DOHH2 (cell line): Measurements from ENCODE around the gene CASKIN1.

Source experiments
- H3F3A ChIP-seq: fragments of 200-600 bp; sonication (generic), shearing (Covaris generic); 2 replicates; pipeline ENCODE4 v1.6.0; 2016; ENCODE audit warnings: antibody characterized with exemption, mild to moderate bottlenecking; ENCODE audit not compliant: control insufficient read depth, insufficient read depth
- H3K27ac ChIP-seq: fragments of 200-600 bp; sonication (generic); 2 replicates; pipeline ENCODE4 v1.5.1; 2014; ENCODE audit warnings: low read depth, mild to moderate bottlenecking, low read length, moderate library complexity
- H3K27me3 ChIP-seq: fragments of 200-600 bp; sonication (generic); 2 replicates; pipeline ENCODE4 v1.6.1; 2014; ENCODE audit warnings: mild to moderate bottlenecking, low read length, mixed read lengths; ENCODE audit not compliant: control insufficient read depth
- H3K36me3 ChIP-seq: fragments of 200-600 bp; sonication (generic); 2 replicates; pipeline ENCODE4 v1.6.1; 2014; ENCODE audit warnings: mild to moderate bottlenecking, low read length, moderate library complexity, mixed read lengths; ENCODE audit not compliant: control insufficient read depth
- H3K4me1 ChIP-seq: fragments of 200-600 bp; sonication (generic); 2 replicates; pipeline ENCODE4 v1.6.1; 2014; ENCODE audit warnings: mild to moderate bottlenecking, low read length, mixed read lengths; ENCODE audit not compliant: control insufficient read depth
- H3K4me2 ChIP-seq: fragments of 200-600 bp; sonication (generic); 2 replicates; pipeline ENCODE4 v1.6.0; 2014; ENCODE audit warnings: mild to moderate bottlenecking, low read length, moderate library complexity
- H3K4me3 ChIP-seq: fragments of 200-600 bp; sonication (generic); 2 replicates; pipeline ENCODE4 v1.5.1; 2014; ENCODE audit warnings: mild to moderate bottlenecking, low read length, mixed read lengths
- H3K79me2 ChIP-seq: fragments of 200-600 bp; sonication (generic); 2 replicates; pipeline ENCODE4 v1.6.1; 2014; ENCODE audit warnings: mild to moderate bottlenecking, low read length, mixed read lengths; ENCODE audit not compliant: control insufficient read depth
- H3K9me2 ChIP-seq: fragments of 200-600 bp; sonication (generic); replicated peaks from 2 replicates; pipeline ENCODE4 v1.6.1; 2014; ENCODE audit warnings: mild to moderate bottlenecking, low read length, mixed read lengths; ENCODE audit not compliant: control insufficient read depth
- H3K9me3 ChIP-seq: fragments of 200-600 bp; sonication (generic); 2 replicates; pipeline ENCODE4 v1.6.1; 2014; ENCODE audit warnings: antibody characterized with exemption, low read length, mixed read lengths; ENCODE audit not compliant: control insufficient read depth, insufficient read depth
- H4K20me1 ChIP-seq: fragments of 200-600 bp; sonication (generic); 2 replicates; pipeline ENCODE4 v1.6.0; 2014; ENCODE audit warnings: low read depth, mild to moderate bottlenecking, antibody characterized with exemption, low read length, moderate library complexity; ENCODE audit not compliant: control insufficient read depth, insufficient read depth
- CTCF ChIP-seq: fragments of 200-600 bp; sonication (generic); IDR thresholded peaks from one replicate; pipeline ENCODE4 v1.5.1; 2014; ENCODE audit warnings: antibody characterized with exemption, mild to moderate bottlenecking, low read depth, low read length; ENCODE audit not compliant: poor library complexity, severe bottlenecking
- EZH2phosphoT487 ChIP-seq: fragments of 200-600 bp; sonication (generic); IDR thresholded peaks from 2 replicates; pipeline ENCODE4 v1.6.1; 2017; ENCODE audit warnings: borderline replicate concordance, mild to moderate bottlenecking, antibody characterized with exemption, low read length, moderate library complexity, mixed read lengths

CASKIN1 gene

GRCh38 chr16:2189252-2189893 lies 7.0 kb downstream of the CASKIN1 start:
- Histone ChIP-seq H3K9me2 (no peaks in the 10 kb centered on the region), H3K27me3 (peaks cover 12% of the 10 kb centered on the region), H3K9me3 (no peaks in the 10 kb centered on the region), H4K20me1 (no peaks in the 10 kb centered on the region), H3K27ac (no peak overlapping the region), H3K4me3 (no peak overlapping the region), H3K4me2 (no peak overlapping the region), H3K4me1 (no peaks in the 10 kb centered on the region; the same call in 1 of the 2 replicates), H3K79me2 (no peaks in the 10 kb centered on the region), H3K36me3 (no peaks in the 10 kb centered on the region), H3F3A (no peaks in the 10 kb centered on the region)
- TF ChIP-seq EZH2phosphoT487, result no peak
- no peak for TF ChIP-seq CTCF

DNA sequence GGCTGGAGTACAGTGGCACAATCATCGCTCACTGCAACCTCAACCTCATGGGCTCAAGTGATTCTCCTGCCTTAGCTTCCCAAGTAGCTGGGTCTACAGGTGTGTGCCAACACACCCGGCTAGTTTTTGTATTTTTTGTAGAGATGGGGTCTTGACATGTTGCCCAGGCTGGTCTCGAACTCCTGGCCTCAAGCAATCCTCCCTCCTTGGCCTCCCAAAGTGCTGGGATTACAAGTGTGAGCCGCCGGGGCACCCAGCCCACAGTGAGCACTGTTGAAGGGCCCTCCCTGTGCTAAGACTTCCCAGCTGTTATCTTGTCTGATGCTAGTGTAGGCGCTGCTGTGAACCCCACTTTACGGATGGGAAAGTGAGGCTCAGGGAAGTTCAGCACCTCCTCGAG lies 8.0 kb downstream of the CASKIN1 start:
- H3K4me2 ChIP-seq, result no peak overlapping the region
- peaks cover 2% of the 10 kb centered on the region; the same call in 1 of the 2 replicates for H3K4me1 ChIP-seq
- H3K27me3 ChIP-seq, result peaks cover 2% of the 10 kb centered on the region
- no peaks in the 10 kb centered on the region for H3K79me2 ChIP-seq
- H3K9me2 ChIP-seq, result no peaks in the 10 kb centered on the region
- no peaks in the 10 kb centered on the region for H3F3A ChIP-seq
- no peak overlapping the region for H3K27ac ChIP-seq
- no peaks in the 10 kb centered on the region for H3K9me3 ChIP-seq
- no peaks in the 10 kb centered on the region for H4K20me1 ChIP-seq
- TF ChIP-seq CTCF, result no peak
- no peak overlapping the region for H3K4me3 ChIP-seq
- H3K36me3 ChIP-seq, result no peaks in the 10 kb centered on the region

- Histone ChIP-seq H3K27ac (no peak overlapping the region), H3K79me2 (no peaks in the 10 kb centered on the region), H3F3A (no peaks in the 10 kb centered on the region), H4K20me1 (no peaks in the 10 kb centered on the region), H3K4me3 (no peak overlapping the region), H3K4me2 (no peak overlapping the region), H3K27me3 (no peaks in the 10 kb centered on the region), H3K9me2 (no peaks in the 10 kb centered on the region), H3K36me3 (peaks cover 3% of the 10 kb centered on the region; the same call in 1 of the 2 replicates), H3K9me3 (no peaks in the 10 kb centered on the region), H3K4me1 (peaks cover 2% of the 10 kb centered on the region; the same call in 1 of the 2 replicates)
- TF ChIP-seq EZH2phosphoT487 (no peak), CTCF (no peak)
These were observed 9.2 kb downstream of the CASKIN1 start for GRCh38 chr16:2187212-2187611.
